AG04449 (cell line): ENCODE measurements around the gene FEM1A.
A peak's percentile ranks its signal among the peaks of the same experiment; 100 is the strongest.

Source experiments
- CTCF ChIA-PET: fragments of 350-600 bp; formaldehyde crosslinking; extraction: SDS; loops from one replicate; lab custom pipeline; 2021; ENCODE audit warnings: antibody characterized with exemption; lab: Yijun Ruan, JAX
- POLR2A ChIA-PET: fragments of 400-600, 350-600 bp; formaldehyde crosslinking; extraction: SDS; loops from one replicate; lab custom pipeline; 2020; ENCODE audit warnings: antibody characterized with exemption, inconsistent platforms; lab: Yijun Ruan, JAX
- DNase-seq: peaks from one replicate; pipeline ENCODE4 v3.0.0-alpha.2; 2010; ENCODE audit warnings: low read depth, low spot score
- H3K4me3 ChIP-seq: 2 replicates; pipeline ENCODE4 v1.5.1; 2011; ENCODE audit warnings: low read depth, mild to moderate bottlenecking, control low read depth, low read length
- CTCF ChIP-seq: IDR thresholded peaks from one replicate; pipeline ENCODE4 v1.5.1; 2011; ENCODE audit warnings: mild to moderate bottlenecking, moderate library complexity, low read length, control low read depth, inconsistent platforms; ENCODE audit not compliant: insufficient read depth; ENCODE audit errors: missing control alignments

Gene FEM1A

DNA sequence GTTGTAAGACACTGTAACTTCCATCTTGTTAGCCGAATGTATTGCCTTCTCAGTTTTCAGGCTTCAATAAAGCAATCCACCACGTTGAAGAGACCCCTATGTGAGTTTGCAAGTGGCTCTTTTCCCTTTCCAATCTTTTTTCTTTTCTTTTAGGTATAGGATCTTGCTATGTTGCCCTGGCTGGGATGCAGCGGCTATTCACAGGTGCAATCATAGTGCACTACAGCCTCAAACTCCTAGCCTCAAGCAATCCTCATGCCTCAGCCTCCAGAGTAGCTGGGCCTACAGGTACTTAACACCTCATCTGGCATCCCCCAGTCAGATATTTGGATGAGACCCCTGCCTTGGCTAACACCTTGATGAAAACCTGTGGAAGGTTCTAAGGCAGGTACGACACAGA lies 33.5 kb upstream of the FEM1A start:
- ChIA-PET CTCF (no interaction called here), POLR2A (no interaction called here)
- TF ChIP-seq CTCF: no peak
- no peak overlapping the region for H3K4me3 ChIP-seq
- no peak for DNase-seq

DNA sequence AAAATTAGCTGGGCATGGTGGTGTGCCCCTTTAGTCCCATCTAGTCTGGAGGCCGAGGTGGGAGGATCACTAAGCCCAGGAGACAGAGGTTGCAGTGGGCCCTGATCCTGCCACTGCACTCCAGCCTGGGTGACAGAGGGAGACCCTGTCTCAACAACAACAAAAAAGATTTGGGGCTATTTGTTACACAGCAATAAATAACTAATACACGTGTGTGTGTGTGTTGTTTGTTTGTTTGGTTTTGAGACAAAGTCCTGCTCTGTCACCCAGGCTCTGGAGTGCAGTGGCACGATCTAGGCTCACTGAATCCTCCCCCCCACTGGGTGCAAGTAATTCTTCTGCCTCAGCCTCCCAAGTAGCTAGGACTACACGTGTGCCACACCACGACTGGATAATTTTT lies 32.9 kb upstream of the FEM1A start:
- ChIA-PET POLR2A (no interaction called here), CTCF (interaction anchor here (5.0 kb wide), 1 partner anchor 32 kb away, joined by 23 read pairs; the partner anchor contains the start of gene FEM1A)
- no peak for TF ChIP-seq CTCF
- no peak for DNase-seq
- no peak overlapping the region for H3K4me3 ChIP-seq

GRCh38 chr19:4759388-4760284 lies 31.9 kb upstream of the FEM1A start:
- no peak for TF ChIP-seq CTCF
- peak overlapping the region; percentile 37 for H3K4me3 ChIP-seq
- peak; percentile 21 for DNase-seq
- ChIA-PET POLR2A (interaction anchor here (0.8 kb wide), 1 partner anchor 32 kb away, joined by 4 read pairs; the partner anchor contains the start of gene FEM1A), CTCF (interaction anchor here (5.0 kb wide), 1 partner anchor 31 kb away, joined by 23 read pairs; the partner anchor contains the start of gene FEM1A)

DNA sequence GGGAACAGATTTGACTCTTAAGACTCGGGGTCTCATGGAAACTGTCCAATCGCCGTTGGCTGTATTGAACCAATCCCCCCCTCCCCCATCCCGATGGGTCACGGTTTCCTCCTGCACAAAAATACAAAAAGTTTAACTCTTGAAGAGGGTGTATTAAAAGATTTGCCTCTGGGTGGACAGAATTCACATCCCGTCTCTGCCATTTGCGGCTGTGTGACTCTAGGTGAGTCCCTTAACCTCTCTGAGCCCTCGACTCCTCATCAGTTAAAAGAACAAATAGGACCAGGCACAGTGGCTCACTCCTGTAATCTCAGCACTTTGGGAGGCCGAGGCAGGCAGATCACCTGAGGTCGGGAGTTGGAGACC lies 31.3 kb upstream of the FEM1A start:
- no peak for DNase-seq
- H3K4me3 ChIP-seq: peak overlapping the region; percentile 37; the same call in 1 of the 2 replicates
- ChIA-PET CTCF (interaction anchor here (5.0 kb wide), 1 partner anchor 30 kb away, joined by 23 read pairs; the partner anchor contains the start of gene FEM1A), POLR2A (interaction anchor here (0.8 kb wide), 1 partner anchor 31 kb away, joined by 4 read pairs; the partner anchor contains the start of gene FEM1A)
- no peak for TF ChIP-seq CTCF

DNA sequence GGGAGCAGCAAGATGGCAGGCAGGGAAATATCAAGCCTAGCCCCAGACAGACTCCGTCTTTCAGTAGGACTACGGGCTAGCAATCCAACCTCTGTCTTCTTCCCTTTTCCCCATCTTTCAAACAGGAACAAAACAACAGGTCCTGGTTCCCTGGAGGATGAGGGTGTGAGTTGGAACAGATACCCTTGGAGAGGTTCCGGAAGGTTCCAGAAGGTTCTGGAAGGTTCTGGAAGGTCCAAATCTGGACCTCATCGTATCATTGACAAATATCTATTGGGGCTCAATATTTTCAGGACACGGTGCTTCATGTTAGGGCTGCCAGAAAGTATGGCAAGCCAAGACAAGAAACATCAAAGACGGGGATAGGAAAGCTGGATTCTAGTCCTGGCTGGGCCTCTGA lies 28.5 kb upstream of the FEM1A start:
- ChIA-PET POLR2A (no interaction called here), CTCF (interaction anchor here (5.0 kb wide), 1 partner anchor 27 kb away, joined by 23 read pairs; the partner anchor contains the start of gene FEM1A)
- DNase-seq: no peak
- TF ChIP-seq CTCF: no peak
- no peak overlapping the region for H3K4me3 ChIP-seq

GRCh38 chr19:4764393-4764660 lies 27.2 kb upstream of the FEM1A start:
- POLR2A ChIA-PET: no interaction called here
- no peak for TF ChIP-seq CTCF
- H3K4me3 ChIP-seq: no peak overlapping the region
- DNase-seq: no peak
- CTCF ChIA-PET: interaction anchor here (2.9 kb wide), 1 partner anchor 31 kb away, joined by 7 read pairs; no protein-coding TSS in a partner anchor
